ENCODE data around the gene SMAD3. TPM values are rescaled to one million over a fixed set of nuclear protein-coding genes. Genes with fewer than 3 reads are reported as not detected.
A peak's percentile ranks its signal among the peaks of the same experiment; 100 is the strongest.

The SMAD3 gene
- total RNA-seq, 3 donors from 2014 or later, result 38.5 to 76.3 (median 44.9) TPM

DNA sequence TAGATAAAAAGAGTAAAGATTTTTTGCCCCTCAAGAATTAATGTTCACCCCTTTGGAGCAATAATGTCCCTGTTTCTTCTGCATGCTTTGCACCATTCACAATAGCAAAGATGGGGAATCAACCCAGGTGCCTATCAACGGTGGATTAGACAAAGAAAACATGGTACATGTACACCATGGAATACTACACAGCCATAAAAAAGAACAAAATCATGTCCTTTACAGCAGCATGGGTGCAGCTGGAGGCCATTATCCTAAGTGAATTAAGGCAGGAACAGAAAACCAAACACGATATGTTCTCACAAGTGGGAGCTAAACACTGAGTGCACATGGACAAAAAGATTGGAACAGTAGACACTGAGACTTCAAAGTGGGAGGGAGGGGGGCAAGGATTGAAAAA lies 153.9 kb downstream of the SMAD3 start:
- Histone ChIP-seq H3K36me3 (ENCODE audit: low read depth) (no peaks in the 10 kb centered on the region), H3K4me3 (no peak overlapping the region), H3K4me1 (ENCODE audit: low read depth) (no peaks in the 10 kb centered on the region), H3K9me3 (no peaks in the 10 kb centered on the region)
- DNase-seq, result no peak
- intact Hi-C loops (cut with DNase I, micrococcal nuclease), result no loop called here
- TF ChIP-seq, protein P1, sequence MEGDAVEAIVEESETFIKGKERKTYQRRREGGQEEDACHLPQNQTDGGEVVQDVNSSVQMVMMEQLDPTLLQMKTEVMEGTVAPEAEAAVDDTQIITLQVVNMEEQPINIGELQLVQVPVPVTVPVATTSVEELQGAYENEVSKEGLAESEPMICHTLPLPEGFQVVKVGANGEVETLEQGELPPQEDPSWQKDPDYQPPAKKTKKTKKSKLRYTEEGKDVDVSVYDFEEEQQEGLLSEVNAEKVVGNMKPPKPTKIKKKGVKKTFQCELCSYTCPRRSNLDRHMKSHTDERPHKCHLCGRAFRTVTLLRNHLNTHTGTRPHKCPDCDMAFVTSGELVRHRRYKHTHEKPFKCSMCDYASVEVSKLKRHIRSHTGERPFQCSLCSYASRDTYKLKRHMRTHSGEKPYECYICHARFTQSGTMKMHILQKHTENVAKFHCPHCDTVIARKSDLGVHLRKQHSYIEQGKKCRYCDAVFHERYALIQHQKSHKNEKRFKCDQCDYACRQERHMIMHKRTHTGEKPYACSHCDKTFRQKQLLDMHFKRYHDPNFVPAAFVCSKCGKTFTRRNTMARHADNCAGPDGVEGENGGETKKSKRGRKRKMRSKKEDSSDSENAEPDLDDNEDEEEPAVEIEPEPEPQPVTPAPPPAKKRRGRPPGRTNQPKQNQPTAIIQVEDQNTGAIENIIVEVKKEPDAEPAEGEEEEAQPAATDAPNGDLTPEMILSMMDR (IDR thresholded peaks at IDR 0.05), result no peak
- ATAC-seq, result no peak

DNA sequence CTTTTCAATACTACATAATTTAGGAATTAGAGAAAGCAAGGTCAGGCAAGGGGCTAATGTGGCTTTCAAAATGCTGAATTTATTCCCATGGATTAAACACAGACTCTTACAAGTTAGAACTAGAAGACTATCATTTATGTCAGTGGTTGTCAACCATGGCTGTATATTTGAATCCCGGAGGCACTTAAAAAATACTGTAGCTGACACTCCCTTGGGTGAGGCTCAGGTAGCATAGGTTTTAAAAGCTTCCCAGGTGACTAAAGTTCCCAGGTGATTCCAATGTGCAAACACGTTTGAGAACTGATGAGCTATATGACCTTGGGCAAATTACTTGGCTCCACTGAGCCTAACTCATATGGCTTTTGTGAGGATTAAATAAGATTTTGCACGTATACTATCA lies 159.5 kb downstream of the SMAD3 start:
- Histone ChIP-seq H3K4me3 (no peak overlapping the region), H3K9me3 (no peaks in the 10 kb centered on the region), H3K4me1 (ENCODE audit: low read depth) (peaks cover 12% of the 10 kb centered on the region), H3K36me3 (ENCODE audit: low read depth) (no peaks in the 10 kb centered on the region)
- intact Hi-C loops (cut with DNase I, micrococcal nuclease), result no loop called here
- ATAC-seq (peak; percentile 98), DNase-seq (peak in 1 of 3 donors; percentile 64)
- TF ChIP-seq, protein P1 (IDR thresholded peaks at IDR 0.05), result no peak

DNA sequence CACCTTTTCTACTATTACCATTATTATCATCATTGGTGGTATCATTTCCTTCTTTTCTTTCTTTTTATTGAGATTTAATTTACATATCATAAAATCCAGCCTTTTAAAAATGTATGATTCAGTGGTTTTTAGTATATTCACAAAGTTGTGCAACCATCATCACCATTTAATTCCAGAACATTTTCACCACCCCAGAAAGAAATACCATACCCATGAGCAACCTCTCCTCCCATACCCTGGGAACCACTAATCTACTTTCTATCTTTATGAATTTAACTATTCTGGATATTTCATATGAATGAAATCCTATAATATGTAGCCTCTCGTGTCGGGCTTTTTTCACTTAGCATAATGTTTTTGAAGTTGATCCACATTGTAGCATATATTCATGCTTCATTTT lies 159.9 kb downstream of the SMAD3 start:
- Histone ChIP-seq H3K4me1 (ENCODE audit: low read depth) (peaks cover 12% of the 10 kb centered on the region), H3K9me3 (no peaks in the 10 kb centered on the region), H3K36me3 (ENCODE audit: low read depth) (no peaks in the 10 kb centered on the region), H3K4me3 (no peak overlapping the region)
- TF ChIP-seq, protein P1 (IDR thresholded peaks at IDR 0.05), result no peak
- intact Hi-C loops (cut with DNase I, micrococcal nuclease), result no loop called here
- ATAC-seq, result peak; percentile 45
- DNase-seq, result no peak

- Histone ChIP-seq H3K36me3 (ENCODE audit: low read depth) (no peaks in the 10 kb centered on the region), H3K9me3 (no peaks in the 10 kb centered on the region), H3K4me3 (no peak overlapping the region), H3K4me1 (ENCODE audit: low read depth) (peaks cover 12% of the 10 kb centered on the region)
- TF ChIP-seq, protein P1 (IDR thresholded peaks at IDR 0.05), result no peak
- ATAC-seq, result no peak
- intact Hi-C loops (cut with DNase I, micrococcal nuclease), result no loop called here
- DNase-seq, result no peak
Observed at GRCh38 chr15:67227431-67227830, 162.0 kb downstream of the SMAD3 start.

- peaks cover 12% of the 10 kb centered on the region for H3K4me1 ChIP-seq (ENCODE audit: low read depth)
- TF ChIP-seq, protein P1 (IDR thresholded peaks at IDR 0.05), result no peak
- H3K4me3 ChIP-seq, result no peak overlapping the region
- DNase-seq (no peak), ATAC-seq (no peak)
- H3K9me3 ChIP-seq, result no peaks in the 10 kb centered on the region
- intact Hi-C loops (cut with DNase I, micrococcal nuclease), result no loop called here
- H3K36me3 ChIP-seq (ENCODE audit: low read depth), result no peaks in the 10 kb centered on the region
Observed at GRCh38 chr15:67227846-67228245, 162.4 kb downstream of the SMAD3 start.

- ATAC-seq (no peak), DNase-seq (no peak)
- H3K36me3 ChIP-seq (ENCODE audit: low read depth), result no peaks in the 10 kb centered on the region
- intact Hi-C loops (cut with DNase I, micrococcal nuclease), result no loop called here
- TF ChIP-seq, protein P1 (IDR thresholded peaks at IDR 0.05), result no peak
- H3K9me3 ChIP-seq, result no peaks in the 10 kb centered on the region
- H3K4me3 ChIP-seq, result no peak overlapping the region
- peaks cover 12% of the 10 kb centered on the region for H3K4me1 ChIP-seq (ENCODE audit: low read depth)
Observed at GRCh38 chr15:67228286-67228685, 162.9 kb downstream of the SMAD3 start.

All from mucosa of descending colon (tissue), 3 donors.